Dermis microvascular lymphatic vessel endothelial cell (primary cell): ENCODE measurements around the gene IGF1R. TPM values are rescaled to one million over a fixed set of nuclear protein-coding genes. Genes with fewer than 3 reads are reported as not detected.

Source experiments
- DNase-seq, 2 donors: peaks; one replicate each; pipeline versions ENCODE4 v3.0.0 to v3.0.0-alpha.2; 2010; ENCODE audit warnings: low read depth in 2 of 2
- total RNA-seq: library from RNA; depleted of rRNA; stranded (reverse); fragments of >200 nt; gene quantifications from 2 replicates; pipeline ENCODE4 v1.2.1, GENCODE V29; 2014

IGF1R gene
- total RNA-seq, 1 donor from 2014 or later, result 13.5 TPM

- DNase-seq, result peak in 1 of 2 donors; percentile 66
These were observed 257.8 kb downstream of the IGF1R start for GRCh38 chr15:98905963-98906711.

GRCh38 chr15:98906712-98907083 lies 258.4 kb downstream of the IGF1R start:
- peak in 1 of 2 donors; percentile 65 for DNase-seq

- DNase-seq, result no peak
These were observed 259.7 kb downstream of the IGF1R start for GRCh38 chr15:98907927-98908471.

- no peak for DNase-seq
These were observed 261.9 kb downstream of the IGF1R start for GRCh38 chr15:98909968-98910885.

GRCh38 chr15:98914626-98915025 lies 266.3 kb downstream of the IGF1R start:
- DNase-seq, result peak in 1 of 2 donors; percentile 72

GRCh38 chr15:98916826-98917225 lies 268.5 kb downstream of the IGF1R start:
- DNase-seq, result no peak

GRCh38 chr15:98917417-98917816 lies 269.1 kb downstream of the IGF1R start:
- no peak for DNase-seq

GRCh38 chr15:98920091-98920880 lies 271.9 kb downstream of the IGF1R start:
- DNase-seq, result peak in 1 of 2 donors; percentile 28

GRCh38 chr15:98923171-98923570 lies 274.8 kb downstream of the IGF1R start:
- no peak for DNase-seq

- DNase-seq, result no peak
These were observed 275.2 kb downstream of the IGF1R start for GRCh38 chr15:98923579-98923978.

- DNase-seq, result peak; percentile 84 to 91
These were observed 276.2 kb downstream of the IGF1R start for GRCh38 chr15:98924401-98925049.

- no peak for DNase-seq
These were observed 277.9 kb downstream of the IGF1R start for GRCh38 chr15:98926236-98926635.

- no peak for DNase-seq
These were observed 278.7 kb downstream of the IGF1R start for GRCh38 chr15:98927022-98927421.

GRCh38 chr15:98927996-98928395 lies 279.7 kb downstream of the IGF1R start:
- no peak for DNase-seq

- DNase-seq, result no peak
These were observed 282.2 kb downstream of the IGF1R start for GRCh38 chr15:98930576-98930975.

GRCh38 chr15:98931004-98931403 lies 282.7 kb downstream of the IGF1R start:
- no peak for DNase-seq

GRCh38 chr15:98933406-98933805 lies 285.1 kb downstream of the IGF1R start:
- DNase-seq, result no peak

- no peak for DNase-seq
These were observed 287.4 kb downstream of the IGF1R start for GRCh38 chr15:98935736-98936135.

GRCh38 chr15:98937413-98938104 lies 289.2 kb downstream of the IGF1R start:
- no peak for DNase-seq

- no peak for DNase-seq
These were observed 289.7 kb downstream of the IGF1R start for GRCh38 chr15:98938105-98938417.
